Hepatocyte (in vitro differentiated cells): ENCODE data around the gene PWP2.
"Not testable (repeated sequence)": the region's sequence is repeated elsewhere in the genome, so short reads cannot be mapped to it uniquely, and the experiment has no call there.

Source experiments
- EZH2 ChIP-seq: fragments of 200-600 bp; sonication (generic); IDR thresholded peaks from 2 replicates; pipeline ENCODE4 v1.6.1; 2016; ENCODE audit warnings: antibody characterized with exemption, mild to moderate bottlenecking, borderline replicate concordance
- EZH2phosphoT487 ChIP-seq: fragments of 200-600 bp; sonication (generic); IDR thresholded peaks from one replicate; pipeline ENCODE4 v1.6.1; 2018; ENCODE audit warnings: antibody characterized with exemption, mild to moderate bottlenecking, low read depth, moderate library complexity; ENCODE audit not compliant: unreplicated experiment, severe bottlenecking
- TF ChIP-seq, protein P1 (sequence below): fragments of 200-600 bp; sonication (generic); IDR thresholded peaks from 2 replicates; pipeline ENCODE4 v1.5.1; 2016; ENCODE audit warnings: antibody characterized with exemption, mild to moderate bottlenecking; ENCODE audit not compliant: poor library complexity

GRCh38 chr21:44142470-44142869 is 35.3 kb downstream of the PWP2 start:
- TF ChIP-seq, protein P1, sequence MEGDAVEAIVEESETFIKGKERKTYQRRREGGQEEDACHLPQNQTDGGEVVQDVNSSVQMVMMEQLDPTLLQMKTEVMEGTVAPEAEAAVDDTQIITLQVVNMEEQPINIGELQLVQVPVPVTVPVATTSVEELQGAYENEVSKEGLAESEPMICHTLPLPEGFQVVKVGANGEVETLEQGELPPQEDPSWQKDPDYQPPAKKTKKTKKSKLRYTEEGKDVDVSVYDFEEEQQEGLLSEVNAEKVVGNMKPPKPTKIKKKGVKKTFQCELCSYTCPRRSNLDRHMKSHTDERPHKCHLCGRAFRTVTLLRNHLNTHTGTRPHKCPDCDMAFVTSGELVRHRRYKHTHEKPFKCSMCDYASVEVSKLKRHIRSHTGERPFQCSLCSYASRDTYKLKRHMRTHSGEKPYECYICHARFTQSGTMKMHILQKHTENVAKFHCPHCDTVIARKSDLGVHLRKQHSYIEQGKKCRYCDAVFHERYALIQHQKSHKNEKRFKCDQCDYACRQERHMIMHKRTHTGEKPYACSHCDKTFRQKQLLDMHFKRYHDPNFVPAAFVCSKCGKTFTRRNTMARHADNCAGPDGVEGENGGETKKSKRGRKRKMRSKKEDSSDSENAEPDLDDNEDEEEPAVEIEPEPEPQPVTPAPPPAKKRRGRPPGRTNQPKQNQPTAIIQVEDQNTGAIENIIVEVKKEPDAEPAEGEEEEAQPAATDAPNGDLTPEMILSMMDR = not testable (repeated sequence)
- not testable (repeated sequence) for TF ChIP-seq EZH2, EZH2phosphoT487
